Stomach smooth muscle (tissue), 2 donors: ENCODE data around the gene NOXRED1.
"Not testable (repeated sequence)": the region's sequence is repeated elsewhere in the genome, so short reads cannot be mapped to it uniquely, and the experiment has no call there.

Experiments
- H3K27ac ChIP-seq: one replicate; pipeline ENCODE4 v1.7.0; 2013; ENCODE audit warnings: mild to moderate bottlenecking, low read length, inconsistent platforms
- H3K27me3 ChIP-seq, 2 donors: one replicate each; pipeline ENCODE4 v1.7.0; 2013; ENCODE audit warnings: low read length in 2 of 2; ENCODE audit not compliant: insufficient read depth in 2 of 2, control insufficient read depth in 1 of 2
- H3K36me3 ChIP-seq, 2 donors: one replicate each; pipeline ENCODE4 v1.7.0; 2013; ENCODE audit warnings: low read length in 2 of 2; ENCODE audit not compliant: control insufficient read depth in 2 of 2, insufficient read depth in 2 of 2
- H3K4me1 ChIP-seq: one replicate; pipeline ENCODE4 v1.7.0; 2013; ENCODE audit warnings: low read length; ENCODE audit not compliant: control insufficient read depth, insufficient read depth
- H3K4me3 ChIP-seq, 2 donors: one replicate each; pipeline ENCODE4 v1.7.0; 2013; ENCODE audit warnings: low read length in 2 of 2
- H3K9ac ChIP-seq, 2 donors: one replicate each; pipeline ENCODE4 v1.7.0; 2013; ENCODE audit warnings: low read length in 2 of 2, mild to moderate bottlenecking in 1 of 2
- H3K9me3 ChIP-seq, 2 donors: one replicate each; pipeline ENCODE4 v1.7.0; 2013; ENCODE audit warnings: low read length in 2 of 2; ENCODE audit not compliant: control insufficient read depth in 2 of 2
- donor health status: healthy.
- donor health status: Pancreatic carcinoma.

The NOXRED1 gene

DNA sequence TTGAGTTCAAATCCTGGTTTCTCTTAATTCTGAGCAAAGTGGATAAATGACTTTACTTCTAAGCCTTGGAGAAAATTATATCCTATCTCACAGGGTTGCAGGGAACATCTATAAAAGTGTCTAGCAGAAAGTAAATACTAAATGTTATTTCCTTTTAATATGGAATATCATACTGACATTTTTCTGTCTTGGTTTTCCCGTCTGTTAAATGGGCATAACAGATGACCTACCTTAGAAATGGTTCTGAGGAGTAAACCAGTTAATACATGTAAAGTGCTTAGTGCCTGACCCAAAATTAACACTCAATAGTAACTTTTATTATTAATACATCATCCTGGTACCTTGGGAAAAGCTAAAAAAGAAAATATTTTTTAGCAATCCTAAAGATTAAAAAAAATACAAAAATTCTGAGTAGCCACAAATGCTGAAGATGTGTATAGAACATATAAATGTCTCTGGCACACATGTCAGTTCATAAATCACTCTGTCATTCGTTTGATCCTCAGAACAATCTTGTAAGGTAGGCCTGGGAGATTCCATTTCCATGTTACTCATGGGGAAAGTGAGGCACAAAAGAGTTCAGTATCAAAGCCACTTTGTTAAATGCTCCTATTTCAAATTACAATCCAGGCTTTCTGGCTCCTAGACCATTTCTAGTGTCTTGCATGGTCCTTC, 32.8 kb upstream of the NOXRED1 start:
- peak overlapping the region; percentile 95 to 98 for H3K9ac ChIP-seq

GRCh38 chr14:77442196-77442595, 18.9 kb upstream of the NOXRED1 start:
- Histone ChIP-seq H3K36me3 (peaks cover 33 to 38% of the 10 kb centered on the region in 2 donors), H3K27ac (no peak overlapping the region)

More for the DNA sequence above, 32.8 kb upstream of the NOXRED1 start:
- peaks cover 20% of the 10 kb centered on the region for H3K4me1 ChIP-seq
- peaks cover 14 to 16% of the 10 kb centered on the region in 2 donors for H3K36me3 ChIP-seq
- H3K4me3 ChIP-seq: peak overlapping the region; percentile 89 to 99
- H3K27ac ChIP-seq: no peak overlapping the region
- no peaks in the 10 kb centered on the region for H3K27me3 ChIP-seq
- no peaks in the 10 kb centered on the region for H3K9me3 ChIP-seq

DNA sequence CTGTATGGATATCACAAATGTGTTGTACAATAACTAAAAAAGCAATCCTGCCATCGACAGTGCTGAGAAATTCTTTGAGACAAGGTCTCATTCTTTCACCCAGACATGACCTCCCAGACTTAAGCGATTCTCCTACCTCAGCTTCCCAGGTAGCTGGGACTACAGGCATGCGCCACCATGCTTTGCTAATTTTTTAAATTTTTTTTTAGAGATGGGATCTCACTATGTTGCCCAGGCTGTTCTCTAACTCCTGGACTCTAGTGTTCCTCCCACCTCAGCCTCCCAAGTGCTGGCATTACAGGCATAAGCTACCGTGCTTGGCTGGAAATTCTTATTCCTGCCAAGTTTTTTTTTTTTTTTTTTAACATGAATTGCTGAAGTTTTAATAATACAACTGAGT, 16.5 kb upstream of the NOXRED1 start:
- Histone ChIP-seq H3K27me3 (no peaks in the 10 kb centered on the region), H3K4me1 (no peaks in the 10 kb centered on the region), H3K4me3 (no peak overlapping the region), H3K9ac (no peak overlapping the region), H3K27ac (no peak overlapping the region), H3K9me3 (no peaks in the 10 kb centered on the region), H3K36me3 (peaks cover 44 to 55% of the 10 kb centered on the region in 2 donors)

More at GRCh38 chr14:77442196-77442595, 18.9 kb upstream of the NOXRED1 start:
- Histone ChIP-seq H3K4me3 (no peak overlapping the region), H3K4me1 (no peaks in the 10 kb centered on the region), H3K9me3 (no peaks in the 10 kb centered on the region), H3K9ac (no peak overlapping the region), H3K27me3 (no peaks in the 10 kb centered on the region)

- Histone ChIP-seq H3K4me1 (no peaks in the 10 kb centered on the region), H3K27me3 (no peaks in the 10 kb centered on the region), H3K27ac (no peak overlapping the region), H3K9me3 (no peaks in the 10 kb centered on the region), H3K4me3 (no peak overlapping the region), H3K9ac (no peak overlapping the region), H3K36me3 (peaks cover 47 to 59% of the 10 kb centered on the region in 2 donors)
Measured at GRCh38 chr14:77438596-77438995, 15.3 kb upstream of the NOXRED1 start.

- H3K9me3 ChIP-seq: no peaks in the 10 kb centered on the region
- no peaks in the 10 kb centered on the region for H3K4me1 ChIP-seq
- H3K4me3 ChIP-seq: no peak overlapping the region
- no peak overlapping the region for H3K27ac ChIP-seq
- no peak overlapping the region for H3K9ac ChIP-seq
- H3K27me3 ChIP-seq: no peaks in the 10 kb centered on the region
- peaks cover 25 to 40% of the 10 kb centered on the region in 2 donors for H3K36me3 ChIP-seq
Measured at GRCh38 chr14:77436042-77436441, 12.7 kb upstream of the NOXRED1 start.

DNA sequence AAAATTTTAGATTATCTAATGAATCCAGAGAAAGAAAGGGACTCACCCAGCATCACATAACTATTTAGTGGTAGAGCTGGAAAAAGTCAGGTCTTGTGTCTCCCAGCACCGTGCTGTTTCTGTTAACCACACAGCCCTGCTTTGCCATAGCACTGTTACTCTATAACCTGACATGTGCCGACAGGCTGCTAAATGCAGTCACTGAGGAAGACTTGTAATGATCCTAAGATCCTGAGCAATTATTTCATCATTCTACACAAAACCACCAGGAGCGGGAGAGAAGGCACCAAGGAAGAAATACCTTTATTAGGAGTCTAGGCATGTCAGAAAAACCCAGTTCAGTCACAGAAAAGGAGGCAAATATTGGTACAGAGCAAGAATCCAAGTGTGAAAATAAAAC, 3.1 kb upstream of the NOXRED1 start:
- no peaks in the 10 kb centered on the region for H3K4me1 ChIP-seq
- H3K9ac ChIP-seq: no peak overlapping the region
- no peak overlapping the region for H3K27ac ChIP-seq
- no peaks in the 10 kb centered on the region for H3K9me3 ChIP-seq
- H3K36me3 ChIP-seq: peaks cover 60 to 61% of the 10 kb centered on the region in 2 donors
- H3K4me3 ChIP-seq: no peak overlapping the region
- H3K27me3 ChIP-seq: no peaks in the 10 kb centered on the region

DNA sequence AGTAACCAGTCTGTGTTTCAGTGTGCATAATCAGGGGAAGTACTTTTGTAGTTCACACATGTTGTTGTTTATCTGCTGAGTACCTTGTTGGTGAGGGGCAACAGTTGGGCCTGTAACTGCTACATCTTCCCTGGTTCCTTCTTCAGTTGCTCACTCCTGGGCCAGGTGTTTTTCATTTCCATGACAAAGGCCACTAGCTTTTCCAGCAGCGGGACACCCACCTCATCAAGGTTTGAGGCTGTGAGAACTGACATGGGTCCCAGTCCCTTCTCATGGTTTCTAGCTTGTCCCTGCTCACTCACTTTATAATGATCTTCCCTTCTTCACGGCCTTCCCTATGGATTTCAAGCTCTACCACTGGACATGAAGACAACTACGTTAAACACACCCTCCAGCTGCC, 1.5 kb upstream of the NOXRED1 start:
- H3K4me1 ChIP-seq: no peaks in the 10 kb centered on the region
- H3K4me3 ChIP-seq: no peak overlapping the region
- peaks cover 2% of the 10 kb centered on the region in 2 donors for H3K9me3 ChIP-seq
- no peak overlapping the region for H3K27ac ChIP-seq
- H3K36me3 ChIP-seq: peaks cover 56 to 60% of the 10 kb centered on the region in 2 donors
- H3K9ac ChIP-seq: no peak overlapping the region
- no peaks in the 10 kb centered on the region for H3K27me3 ChIP-seq

DNA sequence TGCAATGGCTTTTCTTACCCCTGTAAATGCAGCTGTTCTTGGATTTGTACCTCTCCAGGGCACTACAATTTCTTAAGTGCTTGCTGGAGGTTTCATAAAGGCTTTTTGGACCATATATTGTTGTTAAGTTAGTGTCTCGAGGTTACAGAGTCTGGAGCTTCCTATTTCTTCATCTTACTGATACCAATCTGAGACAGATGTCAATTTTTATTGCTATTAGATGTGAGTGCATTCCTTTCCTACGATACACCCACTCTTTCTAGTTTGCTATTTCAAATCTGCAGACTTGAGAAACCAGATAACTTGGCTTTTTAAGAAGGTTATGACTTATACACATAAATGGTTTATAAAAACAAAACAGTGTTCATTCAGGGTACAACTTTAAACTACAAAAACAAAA, 2.1 kb downstream of the NOXRED1 start:
- no peak overlapping the region for H3K27ac ChIP-seq
- peaks cover 2 to 7% of the 10 kb centered on the region in 2 donors for H3K9me3 ChIP-seq
- peaks cover 22 to 26% of the 10 kb centered on the region in 2 donors for H3K36me3 ChIP-seq
- H3K27me3 ChIP-seq: no peaks in the 10 kb centered on the region
- no peak overlapping the region for H3K4me3 ChIP-seq
- H3K4me1 ChIP-seq: no peaks in the 10 kb centered on the region
- H3K9ac ChIP-seq: no peak overlapping the region

DNA sequence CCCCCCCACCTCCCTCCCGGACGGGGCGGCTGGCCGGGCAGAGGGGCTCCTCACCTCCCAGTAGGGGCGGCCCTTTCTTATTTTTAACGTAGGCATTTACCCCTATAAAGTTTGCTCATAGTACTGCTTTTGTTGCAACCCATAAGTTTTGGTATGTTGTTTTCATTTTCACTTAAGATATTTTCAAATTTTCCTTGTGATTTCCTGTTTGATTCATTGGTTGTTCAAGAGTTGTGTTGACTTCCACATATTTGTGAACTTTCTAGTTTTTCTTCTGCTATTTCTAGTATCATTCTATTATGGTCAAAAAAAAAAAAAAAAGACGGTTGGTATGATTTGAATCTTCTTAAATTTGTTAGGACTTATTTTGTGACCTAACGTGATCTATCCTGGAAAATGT, 6.5 kb downstream of the NOXRED1 start:
- Histone ChIP-seq H3K27me3 (no peaks in the 10 kb centered on the region), H3K4me1 (no peaks in the 10 kb centered on the region), H3K9ac (no peak overlapping the region), H3K27ac (no peak overlapping the region), H3K36me3 (peaks cover 0 to 4% of the 10 kb centered on the region in 2 donors), H3K9me3 (peaks cover 2 to 7% of the 10 kb centered on the region in 2 donors), H3K4me3 (no peak overlapping the region)

DNA sequence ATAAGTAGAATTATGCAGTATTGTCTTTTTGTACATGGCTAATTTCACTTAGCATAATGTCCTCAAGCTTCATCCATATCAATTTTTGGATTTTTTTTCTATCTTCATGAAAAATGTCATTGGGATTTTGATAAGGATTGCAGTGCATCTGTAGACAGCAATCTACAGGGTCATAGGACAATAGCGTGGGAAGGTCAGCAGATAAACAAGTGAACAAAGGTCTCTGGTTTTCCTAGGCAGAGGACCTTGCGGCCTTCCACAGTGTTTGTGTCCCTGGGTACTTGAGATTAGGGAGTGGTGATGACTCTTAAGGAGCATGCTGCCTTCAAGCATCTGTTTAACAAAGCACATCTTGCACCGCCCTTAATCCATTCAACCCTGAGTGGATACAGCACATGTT, 7.2 kb downstream of the NOXRED1 start:
- not testable (repeated sequence) for H3K27me3 ChIP-seq, H3K36me3 ChIP-seq, H3K4me1 ChIP-seq, H3K9ac ChIP-seq, H3K27ac ChIP-seq, H3K4me3 ChIP-seq, H3K9me3 ChIP-seq

DNA sequence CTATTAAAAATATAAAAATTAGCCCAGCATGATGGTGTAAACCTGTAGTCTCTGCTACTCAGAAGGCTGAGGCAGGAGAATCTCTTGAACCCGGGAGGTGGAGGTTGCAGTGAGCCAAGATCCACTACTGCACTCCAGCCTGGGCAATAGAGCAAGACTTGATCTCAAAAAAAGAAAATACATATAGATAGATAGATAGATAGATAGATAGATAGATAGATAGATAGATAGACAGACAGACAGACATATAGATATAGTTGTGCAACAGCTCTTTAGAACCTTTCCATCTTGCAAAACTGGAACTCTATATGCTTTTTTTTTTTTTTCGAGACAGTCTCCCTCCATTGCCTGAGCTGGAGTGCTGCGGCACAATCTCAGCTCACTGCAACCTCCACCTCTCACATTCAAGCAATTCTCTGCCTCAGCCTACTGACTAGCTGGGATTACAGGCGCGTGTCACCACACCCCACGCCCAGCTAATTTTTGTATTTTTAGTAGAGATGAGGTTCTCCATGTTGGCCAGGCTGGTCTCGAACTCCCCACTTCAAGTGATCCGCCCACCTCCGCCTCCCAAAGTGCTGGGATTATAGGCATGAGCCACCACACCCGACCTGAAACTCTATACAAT, 7.8 kb downstream of the NOXRED1 start:
- not testable (repeated sequence) for H3K36me3 ChIP-seq, H3K27ac ChIP-seq, H3K4me1 ChIP-seq, H3K9ac ChIP-seq, H3K27me3 ChIP-seq, H3K4me3 ChIP-seq, H3K9me3 ChIP-seq
